Stimulated activated naive CD4-positive, alpha-beta T cell (primary cell): Measurements from ENCODE around the gene SFXN3.
"Not testable (repeated sequence)": the region's sequence is repeated elsewhere in the genome, so short reads cannot be mapped to it uniquely, and the experiment has no call there.

Experiments
- DNase-seq, 6 experiments: peaks; one replicate each; lab custom pipeline; 2025; lab: John Stamatoyannopoulos, UW

Gene SFXN3

GRCh38 chr10:101015582-101015973 is 15.5 kb upstream of the SFXN3 start:
- DNase-seq, result no peak

GRCh38 chr10:101016814-101017213 is 14.2 kb upstream of the SFXN3 start:
- DNase-seq, result no peak

GRCh38 chr10:101018118-101018599 is 12.9 kb upstream of the SFXN3 start:
- no peak for DNase-seq

GRCh38 chr10:101018600-101019439 is 12.2 kb upstream of the SFXN3 start:
- peak; percentile 11 to 55 (median 38) for DNase-seq

- no peak for DNase-seq
Observed at GRCh38 chr10:101019440-101019703, 11.7 kb upstream of the SFXN3 start.

- no peak for DNase-seq
Observed at GRCh38 chr10:101020427-101021075, 10.5 kb upstream of the SFXN3 start.

GRCh38 chr10:101021239-101021638 is 9.8 kb upstream of the SFXN3 start:
- no peak for DNase-seq

GRCh38 chr10:101021692-101022251 is 9.3 kb upstream of the SFXN3 start:
- DNase-seq, result no peak

- DNase-seq, result no peak
Observed at GRCh38 chr10:101022967-101023705, 7.9 kb upstream of the SFXN3 start.

- DNase-seq, result no peak
Observed at GRCh38 chr10:101027106-101027720, 3.8 kb upstream of the SFXN3 start.

GRCh38 chr10:101028446-101029337 is 2.3 kb upstream of the SFXN3 start:
- DNase-seq, result no peak

- no peak for DNase-seq
Observed at GRCh38 chr10:101029520-101030295, 1.3 kb upstream of the SFXN3 start.

GRCh38 chr10:101030496-101031127 is 422 bp upstream of the SFXN3 start:
- DNase-seq, result no peak

- peak; percentile 76 to 86 (median 82) for DNase-seq
Observed at GRCh38 chr10:101031796-101032636, 982 bp downstream of the SFXN3 start.

- no peak for DNase-seq
Observed at GRCh38 chr10:101032637-101033224, 1.7 kb downstream of the SFXN3 start.

- no peak for DNase-seq
Observed at GRCh38 chr10:101033276-101033675, 2.2 kb downstream of the SFXN3 start.

GRCh38 chr10:101034404-101034803 is 3.4 kb downstream of the SFXN3 start:
- DNase-seq, result not testable (repeated sequence)

- DNase-seq, result no peak
Observed at GRCh38 chr10:101035314-101035713, 4.3 kb downstream of the SFXN3 start.
